AML-193 (cell line): ENCODE measurements around the gene VRK2.

Source experiments
- DNase-seq, 2 experiments: peaks; one replicate each; lab custom pipeline; 2025; lab: John Stamatoyannopoulos, UW

The VRK2 gene

DNA sequence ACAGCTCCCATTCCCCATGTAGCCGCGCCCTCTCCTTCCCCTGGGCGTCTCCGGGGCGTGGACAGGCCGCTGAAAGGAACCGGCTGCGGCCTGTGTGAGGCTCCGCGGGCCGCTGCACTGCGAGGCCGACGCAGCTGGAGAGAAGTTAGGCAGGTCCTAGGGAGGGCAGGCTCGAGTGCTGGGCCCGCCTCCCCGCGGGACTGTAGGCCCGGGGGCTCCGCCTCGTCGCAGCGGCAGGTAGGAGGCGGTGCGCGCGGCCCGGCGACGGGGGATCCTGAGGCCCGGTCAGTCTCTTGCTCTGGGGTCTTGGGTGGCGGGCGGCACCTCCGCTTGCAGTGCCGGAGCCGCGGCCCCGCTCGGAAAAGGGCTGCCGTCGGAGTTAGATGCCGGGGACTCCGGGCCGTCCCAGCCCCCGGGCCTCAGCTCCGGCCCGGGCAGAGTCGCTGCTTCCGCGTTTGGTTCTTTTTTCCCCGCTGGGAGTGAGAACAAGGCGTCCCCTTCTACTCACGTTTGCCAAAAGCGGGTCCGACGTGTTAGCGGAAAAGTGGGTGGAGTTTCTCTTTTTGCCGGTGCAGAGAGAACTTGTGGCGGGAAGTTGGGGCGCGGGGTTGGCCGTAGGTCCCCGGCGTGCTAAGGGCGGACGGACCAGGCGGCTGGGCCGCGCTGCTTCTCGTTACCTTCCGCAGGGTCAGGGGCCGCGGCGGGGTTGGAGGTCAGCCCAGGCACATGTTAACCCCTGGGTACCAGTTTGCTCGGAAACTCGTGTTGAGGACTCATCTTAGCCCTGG lies at the start of gene VRK2:
Gene VRK2 (plus strand): TSS at position 222 of the 788 bp plus-strand sequence. CDS start 2,026 bp downstream, outside the sequence.
- peak; percentile 86 to 87 for DNase-seq

GRCh38 chr2:58006256-58006951 lies 40.2 kb upstream of the VRK2 start:
- DNase-seq, result no peak

DNA sequence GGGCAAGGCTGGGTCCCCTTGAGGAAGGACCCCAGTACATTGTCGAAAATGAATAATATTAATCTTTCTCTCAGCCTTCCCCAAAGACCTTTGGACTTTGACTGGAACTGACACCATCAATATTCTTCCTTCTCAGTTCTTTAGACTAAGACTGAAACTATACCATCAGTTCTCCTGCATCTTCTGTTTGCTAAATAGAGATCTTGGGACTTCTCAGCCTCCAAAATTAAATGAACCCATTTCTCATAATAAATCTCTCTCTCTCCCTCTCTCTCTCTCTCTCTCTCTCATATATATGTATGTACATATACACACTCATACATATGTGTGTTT lies 39.7 kb upstream of the VRK2 start:
- DNase-seq, result no peak

- DNase-seq, result no peak
Observed at GRCh38 chr2:58010599-58010998, 36.0 kb upstream of the VRK2 start.

DNA sequence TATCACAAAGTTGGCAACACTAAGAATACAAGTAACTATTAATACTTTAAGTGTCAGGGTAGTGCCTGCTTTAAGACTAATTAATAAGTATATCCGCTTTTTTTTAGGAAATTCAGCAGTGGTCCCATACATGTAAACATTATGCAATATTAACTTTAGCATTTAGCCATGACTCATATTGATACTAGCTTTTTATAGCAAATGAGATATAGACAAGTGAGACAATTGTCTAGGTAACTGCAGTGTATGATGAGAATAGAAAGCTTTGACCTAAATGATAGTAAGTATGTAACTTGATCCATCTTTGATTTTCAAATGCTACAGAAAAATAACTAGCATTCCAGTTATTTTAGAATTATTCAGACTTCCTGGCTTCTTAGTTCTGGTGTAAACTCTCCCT lies 27.4 kb upstream of the VRK2 start:
- DNase-seq, result no peak

- DNase-seq, result no peak
Observed at GRCh38 chr2:58025150-58025933, 21.3 kb upstream of the VRK2 start.

GRCh38 chr2:58027029-58027428 lies 19.6 kb upstream of the VRK2 start:
- no peak for DNase-seq

- DNase-seq, result no peak
Observed at GRCh38 chr2:58030771-58031170, 15.8 kb upstream of the VRK2 start.

GRCh38 chr2:58032016-58032763 lies 14.4 kb upstream of the VRK2 start:
- peak; percentile 15 for DNase-seq

GRCh38 chr2:58032764-58033080 lies 13.9 kb upstream of the VRK2 start:
- DNase-seq, result no peak

- no peak for DNase-seq
Observed at GRCh38 chr2:58033530-58033929, 13.1 kb upstream of the VRK2 start.

GRCh38 chr2:58035352-58035751 lies 11.3 kb upstream of the VRK2 start:
- DNase-seq, result no peak

DNA sequence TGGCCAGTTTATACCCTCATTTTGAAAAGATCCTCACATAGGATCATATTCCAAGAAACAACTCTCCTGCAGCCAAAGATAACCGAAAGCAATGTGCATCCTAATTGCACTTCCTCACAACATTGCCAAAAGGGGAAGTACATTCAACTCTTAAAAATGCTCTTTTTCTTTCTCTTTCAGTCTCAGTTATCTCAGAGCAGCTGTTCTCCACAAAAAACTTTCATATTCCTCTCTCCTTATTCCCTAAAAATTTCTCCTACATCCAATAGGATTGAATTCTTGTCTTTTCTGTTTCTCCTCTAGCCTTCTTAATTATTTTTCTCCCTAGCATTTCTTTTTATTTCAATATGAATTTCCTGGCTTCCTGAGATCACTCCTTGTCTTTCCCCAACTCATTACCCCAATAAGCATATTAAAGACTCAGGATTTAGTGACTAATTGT lies 7.4 kb upstream of the VRK2 start:
- peak; percentile 74 to 77 for DNase-seq

DNA sequence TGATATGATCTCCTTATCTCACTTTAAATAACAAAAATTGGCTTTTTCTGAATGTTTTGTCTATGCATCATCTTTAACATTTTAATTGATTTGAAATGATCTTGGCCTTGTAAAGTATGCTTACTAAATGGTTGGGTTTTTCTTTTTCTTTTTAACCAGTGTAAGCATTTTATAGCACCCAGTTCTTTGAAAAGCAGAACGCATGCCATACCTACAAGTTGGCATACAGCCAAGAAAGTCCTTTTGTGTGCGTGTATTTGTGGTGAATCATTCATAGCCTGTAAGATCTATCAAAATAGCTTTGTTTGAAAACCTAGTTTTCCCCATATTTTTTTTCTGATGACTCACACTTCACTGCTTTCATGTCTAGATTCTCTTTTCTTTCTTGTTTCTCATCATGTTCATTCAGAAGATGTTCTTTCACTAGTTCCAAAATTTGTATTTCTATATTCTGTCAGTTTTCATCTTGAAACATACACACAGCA lies 4.1 kb upstream of the VRK2 start:
- no peak for DNase-seq

- DNase-seq, result no peak
Observed at GRCh38 chr2:58044145-58044544, 2.5 kb upstream of the VRK2 start.

DNA sequence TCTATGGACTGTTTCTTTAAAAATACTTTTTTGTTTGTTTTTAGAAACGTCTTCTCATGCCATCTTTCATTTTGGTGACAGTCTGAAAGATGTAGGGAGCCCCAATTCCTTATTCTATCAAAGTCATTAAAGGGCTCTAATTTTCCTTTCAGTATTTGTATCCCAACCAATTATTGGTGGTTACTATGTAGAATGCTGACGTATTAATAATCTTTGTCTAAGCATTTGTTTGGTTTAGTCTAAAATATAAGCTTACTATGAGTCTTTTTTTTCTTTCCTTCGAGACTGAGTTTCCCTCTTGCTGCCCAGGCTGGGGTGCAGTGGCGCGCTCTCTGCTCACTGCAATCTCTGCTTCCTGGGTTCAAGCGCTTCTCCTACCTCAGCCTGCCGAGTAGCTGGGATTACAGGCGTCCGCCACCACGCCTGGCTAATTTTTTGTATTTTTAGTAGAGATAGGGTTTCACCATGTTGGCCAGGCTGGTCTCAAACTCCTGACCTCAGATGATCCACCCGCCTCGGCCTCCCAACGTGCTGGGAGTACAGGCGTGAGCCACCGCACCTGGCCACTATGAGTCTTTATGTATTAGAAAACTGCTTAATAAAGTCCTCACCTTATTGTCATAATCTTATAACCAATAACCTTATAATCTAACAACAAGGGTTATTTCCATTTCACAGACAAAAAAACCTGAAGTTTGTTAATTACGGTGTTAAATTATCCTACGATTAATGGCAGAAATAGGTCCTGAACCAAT lies 849 bp upstream of the VRK2 start:
- no peak for DNase-seq

DNA sequence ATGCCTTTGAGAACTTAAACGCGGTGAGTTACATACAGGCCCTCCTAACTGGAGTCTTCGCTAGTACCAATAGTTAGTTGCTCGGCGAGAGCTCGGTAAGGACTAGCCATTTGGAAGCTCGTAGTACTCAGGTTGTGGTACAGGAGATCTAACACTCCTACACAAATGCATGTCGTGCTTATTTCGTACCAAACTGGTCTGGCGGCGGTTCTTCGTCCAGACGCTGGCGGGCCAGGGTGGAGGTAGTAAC lies 346 bp upstream of the VRK2 start:
- no peak for DNase-seq

- no peak for DNase-seq
Observed at GRCh38 chr2:58047373-58047935, 848 bp downstream of the VRK2 start.

GRCh38 chr2:58047961-58048360 lies 1.4 kb downstream of the VRK2 start:
- no peak for DNase-seq

GRCh38 chr2:58051445-58051844 lies 4.8 kb downstream of the VRK2 start:
- no peak for DNase-seq

DNA sequence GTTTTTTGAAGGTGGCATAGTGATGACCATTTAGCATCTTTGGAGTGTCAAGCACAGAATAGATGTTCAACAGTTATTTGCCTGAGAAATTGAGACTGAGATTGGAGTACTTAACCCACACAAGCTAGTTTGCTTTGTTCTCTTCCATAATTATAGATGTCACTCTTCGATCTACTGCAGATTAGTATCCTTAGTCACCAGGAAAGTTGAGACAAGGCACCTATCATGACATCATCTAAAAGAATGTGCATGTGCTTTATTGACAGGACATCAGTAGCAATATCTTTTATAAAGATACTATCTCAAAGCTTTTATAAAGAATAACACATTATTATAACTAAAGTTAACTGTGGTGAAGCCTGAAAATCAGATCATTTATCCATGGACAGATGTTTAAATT lies 6.4 kb downstream of the VRK2 start:
- no peak for DNase-seq
